Breast epithelium (tissue), 4 donors: ENCODE data around the gene UTP18. TPM values are rescaled to one million over a fixed set of nuclear protein-coding genes. Genes with fewer than 3 reads are reported as not detected.
"Not testable (repeated sequence)": the region's sequence is repeated elsewhere in the genome, so short reads cannot be mapped to it uniquely, and the experiment has no call there.

Experiments used
- DNase-seq, 2 donors: peaks; one replicate each; pipeline ENCODE4 v3.0.0-alpha.2; 2019; ENCODE audit warnings: low spot score in 2 of 2
- H3K27ac ChIP-seq, 2 donors: fragments of 200-600 bp; sonication (generic) in 1 of 2; one replicate each; pipeline ENCODE4 v1.5.1; 2016 to 2019; ENCODE audit warnings: mild to moderate bottlenecking in 1 of 2
- H3K27me3 ChIP-seq, 2 donors: fragments of 200-600 bp; sonication (generic) in 1 of 2; one replicate each; pipeline versions ENCODE4 v1.5.1 to v1.6.0; 2017 to 2019; ENCODE audit warnings: control low read depth in 1 of 2, mild to moderate bottlenecking in 1 of 2
- H3K36me3 ChIP-seq: fragments of 200-600 bp; one replicate; pipeline ENCODE4 v1.5.1; 2019
- H3K4me1 ChIP-seq, 2 donors: fragments of 200-600 bp; sonication (generic); one replicate each; pipeline ENCODE4 v1.5.1; 2016 to 2019; ENCODE audit warnings: control low read depth in 1 of 2
- H3K4me3 ChIP-seq, 3 donors: fragments of 200-600 bp; sonication (generic); 1 replicate in 2 of 3; 2 replicates in 1 of 3; pipeline ENCODE4 v1.5.1; 2016 to 2019; ENCODE audit warnings: mild to moderate bottlenecking in 3 of 3, moderate library complexity in 2 of 3
- H3K9me3 ChIP-seq, 2 donors: fragments of 200-600 bp; sonication (generic) in 1 of 2; one replicate each; pipeline ENCODE4 v1.5.1; 2016 to 2019; ENCODE audit warnings: control low read depth in 1 of 2
- POLR2A ChIP-seq: fragments of 450-650 bp; IDR thresholded peaks from one replicate; pipeline ENCODE4 v1.6.1; 2016; ENCODE audit warnings: antibody characterized with exemption, mild to moderate bottlenecking, moderate library complexity
- POLR2AphosphoS5 ChIP-seq, 3 donors: sonication (generic); formaldehyde crosslinking; IDR thresholded peaks; one replicate each; pipeline ENCODE4 v1.6.1; 2017; ENCODE audit warnings: antibody characterized with exemption in 3 of 3
- intact Hi-C: fragments of 100-400 bp; cut with DNase I; formaldehyde crosslinking; loops from one replicate; pipeline ENCODE4 v1.15.1; 2023; ENCODE audit warnings: low total_unique reads
- total RNA-seq, 3 donors: library from RNA; depleted of rRNA; stranded (reverse); fragments of >200 nt; gene quantifications; one replicate each; pipeline ENCODE4 v1.1.0, GENCODE V29; 2016
- TF ChIP-seq, protein P1 (sequence below), 3 donors: fragments of 450-650 bp; IDR thresholded peaks; one replicate each; pipeline ENCODE4 v1.5.1; 2016 to 2017; ENCODE audit warnings: antibody characterized with exemption in 3 of 3, mild to moderate bottlenecking in 3 of 3, moderate library complexity in 3 of 3

Gene UTP18
- total RNA-seq, 3 donors from 2014 or later = 30.6 to 47.2 (median 46.4) TPM

DNA sequence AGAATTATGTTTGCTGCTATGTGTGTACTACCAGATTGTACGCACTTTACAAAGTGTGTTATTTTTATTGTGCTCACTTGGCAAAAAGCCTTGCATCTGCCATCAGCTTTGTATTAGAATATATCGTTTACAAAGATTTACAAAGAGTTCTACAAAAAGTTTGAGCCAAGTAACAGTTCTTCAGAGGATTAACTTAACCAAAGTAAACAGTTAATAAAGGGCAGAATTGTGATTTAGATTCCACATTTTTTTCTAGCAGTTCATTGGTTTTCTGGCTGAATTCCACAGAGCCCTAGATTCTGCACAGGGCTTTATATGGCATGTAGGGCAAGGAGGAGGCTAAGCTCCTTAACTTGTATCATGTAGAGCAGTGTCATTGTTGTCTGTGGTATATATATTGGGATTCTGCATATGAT, 29.4 kb downstream of the UTP18 start:
- no peak overlapping the region for H3K27ac ChIP-seq
- H3K4me3 ChIP-seq = no peak overlapping the region
- no peaks in the 10 kb centered on the region for H3K27me3 ChIP-seq
- DNase-seq = no peak
- peaks cover 5% of the 10 kb centered on the region for H3K36me3 ChIP-seq
- intact Hi-C loops = no loop called here
- H3K4me1 ChIP-seq = no peaks in the 10 kb centered on the region
- no peak for TF ChIP-seq POLR2A
- TF ChIP-seq, protein P1, sequence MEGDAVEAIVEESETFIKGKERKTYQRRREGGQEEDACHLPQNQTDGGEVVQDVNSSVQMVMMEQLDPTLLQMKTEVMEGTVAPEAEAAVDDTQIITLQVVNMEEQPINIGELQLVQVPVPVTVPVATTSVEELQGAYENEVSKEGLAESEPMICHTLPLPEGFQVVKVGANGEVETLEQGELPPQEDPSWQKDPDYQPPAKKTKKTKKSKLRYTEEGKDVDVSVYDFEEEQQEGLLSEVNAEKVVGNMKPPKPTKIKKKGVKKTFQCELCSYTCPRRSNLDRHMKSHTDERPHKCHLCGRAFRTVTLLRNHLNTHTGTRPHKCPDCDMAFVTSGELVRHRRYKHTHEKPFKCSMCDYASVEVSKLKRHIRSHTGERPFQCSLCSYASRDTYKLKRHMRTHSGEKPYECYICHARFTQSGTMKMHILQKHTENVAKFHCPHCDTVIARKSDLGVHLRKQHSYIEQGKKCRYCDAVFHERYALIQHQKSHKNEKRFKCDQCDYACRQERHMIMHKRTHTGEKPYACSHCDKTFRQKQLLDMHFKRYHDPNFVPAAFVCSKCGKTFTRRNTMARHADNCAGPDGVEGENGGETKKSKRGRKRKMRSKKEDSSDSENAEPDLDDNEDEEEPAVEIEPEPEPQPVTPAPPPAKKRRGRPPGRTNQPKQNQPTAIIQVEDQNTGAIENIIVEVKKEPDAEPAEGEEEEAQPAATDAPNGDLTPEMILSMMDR (IDR thresholded peaks at IDR 0.05) = no peak
- H3K9me3 ChIP-seq = no peaks in the 10 kb centered on the region

DNA sequence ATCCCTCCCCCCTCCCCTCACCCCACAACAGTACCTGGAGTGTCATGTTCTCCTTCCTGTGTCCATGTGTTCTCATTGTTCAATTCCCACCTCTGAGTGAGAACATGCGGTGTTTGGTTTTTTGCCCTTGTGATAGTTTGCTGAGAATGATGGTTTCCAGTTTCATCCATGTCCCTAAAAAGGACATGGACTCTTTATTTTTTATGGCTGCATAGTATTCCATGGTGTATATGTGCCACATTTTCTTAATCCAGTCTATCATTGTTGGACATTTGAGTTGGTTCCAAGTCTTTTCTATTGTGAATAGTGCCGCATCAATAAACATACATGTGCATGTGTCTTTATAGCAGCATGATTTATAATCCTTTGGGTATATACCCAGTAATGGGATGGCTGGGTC, 34.0 kb downstream of the UTP18 start:
- H3K27ac ChIP-seq, intact Hi-C loops, DNase-seq, H3K9me3 ChIP-seq, H3K4me3 ChIP-seq, H3K4me1 ChIP-seq, H3K36me3 ChIP-seq, H3K27me3 ChIP-seq: not testable (repeated sequence)

DNA sequence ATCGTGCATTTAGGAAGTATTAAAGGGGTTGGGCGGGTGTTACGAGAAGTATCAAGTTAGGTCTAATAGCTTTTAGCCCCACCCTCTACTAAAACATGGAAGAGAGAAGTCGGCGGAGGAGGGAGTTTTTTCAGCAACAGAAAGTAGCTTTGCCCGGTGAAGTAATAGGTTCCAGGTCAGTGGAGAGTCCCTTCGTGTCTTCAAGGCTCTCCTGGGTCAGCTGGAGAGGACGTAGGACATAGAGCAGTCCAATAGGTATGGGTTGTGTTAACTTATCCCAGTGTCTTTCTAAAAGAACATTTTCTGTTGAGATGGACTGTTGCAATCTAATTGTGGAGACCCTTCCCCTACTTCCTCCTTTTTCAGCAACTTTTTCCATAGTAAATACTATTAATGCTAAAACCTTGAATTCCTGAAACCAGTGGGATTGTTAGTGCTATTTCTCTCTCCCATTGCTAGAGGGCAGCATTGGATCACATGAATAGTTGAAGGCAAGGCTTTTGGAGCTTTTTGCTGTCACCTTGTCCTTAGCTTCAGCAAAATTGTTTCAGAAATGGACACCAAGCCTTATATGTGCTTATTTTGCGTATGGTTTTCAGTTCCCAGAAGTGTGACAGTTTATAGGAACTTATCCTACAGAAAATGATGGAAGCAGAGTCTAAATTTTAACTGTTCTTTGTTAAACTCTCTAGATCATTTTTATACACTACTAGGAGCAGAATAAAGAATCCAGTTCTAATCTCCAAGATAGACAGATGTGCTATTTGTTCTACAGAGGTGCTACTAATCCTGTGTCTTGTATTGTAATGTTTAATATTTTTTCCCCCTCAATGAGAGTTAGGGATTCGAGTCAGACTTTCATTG, 38.4 kb downstream of the UTP18 start:
- H3K36me3 ChIP-seq = no peaks in the 10 kb centered on the region
- H3K4me1 ChIP-seq = no peaks in the 10 kb centered on the region
- no peak overlapping the region for H3K4me3 ChIP-seq
- intact Hi-C loops = no loop called here
- no peak for TF ChIP-seq POLR2AphosphoS5 (IDR thresholded peaks at IDR 0.05)
- TF ChIP-seq, protein P1 (IDR thresholded peaks at IDR 0.05) = peak in 2 of 3 donors; percentile 21 to 50
- no peak for TF ChIP-seq POLR2A
- H3K27ac ChIP-seq = no peak overlapping the region
- no peaks in the 10 kb centered on the region for H3K27me3 ChIP-seq
- H3K9me3 ChIP-seq = no peaks in the 10 kb centered on the region
- DNase-seq = no peak

DNA sequence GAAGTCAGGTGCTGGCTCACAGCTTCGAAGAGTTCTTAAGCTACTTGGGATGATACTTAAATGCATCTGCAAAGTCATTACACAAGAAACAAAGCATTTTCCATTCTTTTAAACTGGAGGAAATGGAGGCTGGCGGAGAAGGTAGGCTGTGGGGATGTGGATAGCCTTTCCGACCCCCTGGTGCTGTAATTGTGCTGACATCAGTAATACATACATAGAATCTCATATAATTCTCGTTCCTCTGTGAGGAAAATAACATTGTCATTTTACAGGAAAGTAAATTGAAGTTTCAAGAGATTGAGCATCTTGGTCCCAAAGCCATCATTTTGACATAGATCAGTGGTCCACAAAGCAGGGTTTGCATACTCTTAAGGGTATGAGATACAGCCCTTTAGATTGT, 39.5 kb downstream of the UTP18 start:
- H3K9me3 ChIP-seq = no peaks in the 10 kb centered on the region
- H3K36me3 ChIP-seq = no peaks in the 10 kb centered on the region
- no peak overlapping the region for H3K27ac ChIP-seq
- intact Hi-C loops = no loop called here
- DNase-seq = no peak
- TF ChIP-seq POLR2AphosphoS5 (IDR thresholded peaks at IDR 0.05) (no peak), POLR2A (no peak)
- TF ChIP-seq, protein P1 (IDR thresholded peaks at IDR 0.05) = no peak
- no peak overlapping the region for H3K4me3 ChIP-seq
- no peaks in the 10 kb centered on the region for H3K27me3 ChIP-seq
- no peaks in the 10 kb centered on the region for H3K4me1 ChIP-seq

DNA sequence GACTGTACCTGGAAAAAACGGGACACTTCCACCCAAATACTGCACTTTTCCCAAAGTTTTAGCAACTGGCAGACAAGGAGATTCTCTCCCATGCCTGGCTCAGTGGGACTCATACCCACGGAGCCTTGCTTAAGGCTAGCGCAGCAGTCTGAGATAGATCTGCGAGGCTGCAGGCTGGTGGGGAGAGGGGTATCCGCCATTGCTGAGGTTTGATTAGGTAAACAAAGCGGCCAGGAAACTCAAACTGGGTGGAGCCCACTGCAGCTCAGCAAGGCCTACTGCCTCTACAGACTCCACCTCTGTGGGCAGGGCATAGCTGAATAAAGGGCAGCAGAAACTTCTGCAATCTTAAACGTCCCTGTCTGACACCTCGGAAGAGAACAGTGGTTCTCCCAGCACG, 44.8 kb downstream of the UTP18 start:
- DNase-seq = no peak
- H3K4me1 ChIP-seq = no peaks in the 10 kb centered on the region
- no peak overlapping the region for H3K27ac ChIP-seq
- TF ChIP-seq POLR2A (no peak), POLR2AphosphoS5 (IDR thresholded peaks at IDR 0.05) (no peak)
- TF ChIP-seq, protein P1 (IDR thresholded peaks at IDR 0.05) = no peak
- no peak overlapping the region for H3K4me3 ChIP-seq
- no peaks in the 10 kb centered on the region for H3K27me3 ChIP-seq
- H3K36me3 ChIP-seq = no peaks in the 10 kb centered on the region
- peaks cover 0 to 3% of the 10 kb centered on the region in 2 donors for H3K9me3 ChIP-seq
- intact Hi-C loops = no loop called here

DNA sequence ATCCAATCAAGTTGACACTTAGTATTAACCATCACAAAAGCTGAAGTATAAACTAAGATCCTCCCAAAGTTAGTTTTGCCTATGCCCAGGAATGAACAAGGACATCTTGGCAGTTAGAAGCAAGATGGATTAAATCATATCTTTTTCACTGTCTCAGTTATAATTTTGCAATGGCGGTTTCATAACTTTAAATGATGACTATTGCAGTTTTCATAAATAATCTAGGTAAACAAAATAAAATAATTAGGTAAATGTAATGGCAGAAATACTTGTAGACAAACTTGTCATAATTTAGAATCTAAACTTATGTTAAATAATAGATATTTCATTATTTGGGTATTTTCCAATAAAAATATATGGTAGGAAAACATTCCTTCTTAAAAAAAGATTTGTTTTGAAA, 51.7 kb downstream of the UTP18 start:
- intact Hi-C loops, H3K4me1 ChIP-seq, H3K4me3 ChIP-seq, H3K27ac ChIP-seq, H3K27me3 ChIP-seq, H3K9me3 ChIP-seq, H3K36me3 ChIP-seq, DNase-seq: not testable (repeated sequence)
